DMS153 treated with DMSO at 0.1 percent for 48 hours (cell line): ENCODE results near the gene OAF.

Source experiments
- DNase-seq: peaks from one replicate; lab custom pipeline; 2025; ENCODE audit not compliant: unreplicated experiment; lab: John Stamatoyannopoulos, UW

OAF gene

DNA sequence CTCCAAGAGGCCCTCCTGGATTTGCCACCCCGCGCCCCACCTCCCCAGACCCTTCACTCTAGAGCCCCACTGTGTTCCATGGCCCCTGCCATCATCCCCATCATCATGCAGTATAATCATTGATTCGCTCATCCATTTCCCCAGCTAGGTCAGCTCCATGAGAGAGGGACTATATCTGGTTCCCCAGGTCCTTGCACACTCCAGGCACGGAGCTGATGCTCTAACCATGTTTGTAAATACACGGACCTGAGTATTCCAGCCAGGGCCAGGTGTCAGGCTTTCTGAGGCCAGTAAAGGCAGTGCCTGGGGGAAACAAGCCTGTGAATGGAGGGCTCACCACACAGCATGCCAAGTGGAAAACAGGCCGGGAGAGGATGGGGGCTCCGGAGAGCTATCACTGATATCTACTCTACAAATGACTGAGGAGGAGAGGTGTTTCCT, 27.1 kb upstream of the OAF start:
- DNase-seq = no peak

DNA sequence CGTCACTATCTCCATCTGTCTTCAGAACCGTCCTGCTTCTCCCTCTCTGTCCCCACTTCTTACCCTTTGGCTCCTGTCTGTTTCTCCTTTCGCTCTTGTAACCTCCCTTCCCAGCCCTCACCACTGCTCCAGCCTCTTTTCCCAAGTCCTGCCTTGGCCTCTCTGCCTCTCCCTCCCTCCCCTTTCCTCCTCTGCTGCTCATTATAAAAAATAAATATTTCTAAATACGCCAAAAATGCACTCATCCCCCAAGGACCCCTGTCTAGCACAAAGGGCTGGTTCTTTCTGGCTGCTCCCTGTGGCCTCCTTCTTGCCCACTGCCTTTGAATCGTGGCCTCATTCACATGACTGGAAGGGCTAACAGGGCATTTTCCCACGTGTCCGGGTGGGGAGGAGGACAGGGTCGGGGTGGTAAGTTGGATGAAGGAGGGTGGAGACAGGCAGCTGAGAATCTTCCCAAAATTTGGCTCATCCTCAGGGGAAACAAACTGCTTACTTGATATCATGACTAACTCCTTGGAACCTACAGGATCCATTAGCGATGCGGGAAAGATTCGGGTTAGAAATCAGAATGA, 26.4 kb upstream of the OAF start:
- DNase-seq = no peak

DNA sequence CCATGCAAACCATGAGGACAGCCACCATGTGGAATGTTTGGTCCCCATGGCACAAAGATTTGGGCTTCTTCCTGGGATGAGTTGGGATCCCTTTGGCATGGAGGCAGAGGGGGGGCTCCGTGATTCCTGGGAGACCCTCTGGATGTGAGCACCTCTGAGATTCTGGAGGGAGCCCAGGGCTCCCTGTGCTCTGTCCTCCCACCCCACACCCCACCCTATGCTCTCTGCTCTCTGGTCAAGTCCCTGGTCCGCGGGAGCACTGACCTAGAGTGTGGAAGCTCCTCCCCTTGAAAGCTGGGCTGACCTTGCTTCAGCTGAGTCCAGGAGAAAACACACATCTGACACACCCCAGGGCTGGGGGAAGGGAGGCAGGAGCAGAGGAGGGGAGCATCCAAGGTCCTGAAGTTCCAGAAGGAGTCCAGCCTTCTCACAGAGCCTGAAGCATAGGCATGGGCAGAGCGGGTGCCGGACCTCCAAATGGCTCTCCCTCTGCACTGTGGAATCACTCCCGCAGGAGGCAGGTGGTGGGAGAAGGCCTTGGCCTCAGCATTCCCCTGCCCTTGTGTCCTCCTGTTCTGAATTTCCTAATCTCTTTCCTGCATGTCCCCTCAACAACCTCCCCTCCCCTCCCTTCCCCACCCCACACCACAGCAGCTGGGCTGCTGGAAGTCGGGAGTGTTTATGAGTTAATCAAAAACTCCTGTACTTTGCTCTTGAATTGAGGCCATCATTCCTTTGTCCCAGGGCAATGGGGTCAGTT, 25.7 kb upstream of the OAF start:
- no peak for DNase-seq

DNA sequence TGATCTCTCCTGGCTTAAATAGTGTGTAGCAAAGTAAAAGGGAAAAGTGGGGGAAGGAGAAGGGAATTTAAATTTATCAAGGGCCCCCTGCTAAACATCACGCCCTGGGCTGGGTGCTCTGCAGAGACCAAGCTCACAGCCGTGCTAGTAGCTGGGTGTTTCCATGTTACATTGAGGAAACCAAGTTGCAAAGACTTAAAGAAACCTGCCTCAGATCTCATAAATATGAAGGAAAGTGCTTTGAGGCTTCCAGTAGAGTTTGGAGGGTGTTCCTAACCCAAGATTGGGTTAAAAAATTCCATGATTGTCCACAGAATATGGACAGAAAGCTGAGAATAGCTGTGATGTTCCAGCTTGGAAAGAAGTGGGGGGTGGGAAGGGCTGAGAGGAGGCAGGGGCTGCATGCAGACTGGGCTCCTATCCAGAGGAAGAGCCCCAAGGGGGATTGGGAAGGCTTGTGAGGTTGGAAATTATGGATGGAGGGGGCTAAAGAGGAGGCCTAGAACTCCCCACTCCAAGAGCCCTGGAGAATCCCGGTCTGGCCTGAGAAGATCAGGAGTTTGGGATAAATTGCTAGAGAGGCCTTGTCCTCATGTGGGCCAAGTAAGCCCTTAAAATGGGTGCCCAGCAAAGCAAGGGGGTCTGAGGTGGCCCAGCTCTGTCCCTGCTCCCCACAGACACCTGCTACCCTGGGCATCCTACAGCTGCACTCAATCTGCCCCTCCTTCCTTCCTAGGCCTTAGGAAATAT, 25.0 kb upstream of the OAF start:
- DNase-seq = no peak

DNA sequence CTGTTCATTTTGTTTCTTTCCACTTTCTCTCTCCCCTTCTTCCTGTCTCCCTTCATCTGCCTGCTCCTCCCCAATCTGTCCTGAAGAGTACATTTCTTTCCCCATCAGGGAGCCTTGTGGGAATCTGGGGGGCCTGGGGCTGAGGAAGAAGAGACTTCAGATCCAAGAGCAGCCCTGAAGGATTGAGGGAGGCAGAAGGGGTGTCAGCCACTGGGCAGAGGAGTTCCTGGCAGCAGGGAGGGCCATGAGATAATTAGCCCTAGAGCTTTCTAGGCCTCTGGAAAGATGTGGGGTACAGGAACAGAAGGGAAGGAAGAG, 24.4 kb upstream of the OAF start:
- no peak for DNase-seq

DNA sequence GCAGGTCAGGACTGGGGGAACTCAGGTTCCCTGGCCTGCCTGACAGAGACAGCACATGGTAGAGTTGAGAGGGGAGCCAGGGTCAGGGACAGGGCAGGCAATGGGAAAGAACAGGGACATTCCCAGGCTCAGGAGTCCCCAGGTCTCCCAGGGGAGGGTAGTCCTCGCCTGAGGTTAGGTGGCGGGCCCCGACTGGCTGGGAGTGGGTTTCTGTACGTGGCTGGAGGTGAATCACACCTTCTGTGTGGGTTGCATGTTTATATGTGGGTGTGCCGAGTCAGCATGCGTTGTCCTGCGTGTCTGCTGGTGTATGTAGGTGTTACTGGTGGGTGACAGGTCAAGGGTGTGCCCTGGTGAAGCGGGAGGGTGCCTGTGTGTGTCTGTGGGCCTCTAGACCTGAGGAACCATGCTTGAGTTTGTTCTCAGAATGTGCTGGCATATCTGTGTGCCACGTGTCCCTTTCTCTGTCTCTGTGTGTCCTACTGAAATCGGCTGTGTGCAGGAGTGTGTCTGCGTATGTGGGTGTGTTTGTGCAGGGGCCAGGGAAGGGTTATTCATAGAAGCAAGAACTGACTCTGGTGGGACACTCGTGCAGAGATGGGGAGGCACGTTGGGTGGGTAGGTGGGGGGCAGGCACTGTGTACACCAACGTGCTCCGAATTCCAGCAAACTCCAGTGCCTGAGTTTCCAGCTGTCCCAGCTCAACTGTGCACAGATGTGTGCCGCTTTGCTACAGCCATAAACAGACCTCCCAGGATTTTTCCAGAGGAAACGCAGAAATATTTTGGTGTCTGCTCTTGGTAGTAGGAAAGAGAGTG, 23.8 kb upstream of the OAF start:
- no peak for DNase-seq

DNA sequence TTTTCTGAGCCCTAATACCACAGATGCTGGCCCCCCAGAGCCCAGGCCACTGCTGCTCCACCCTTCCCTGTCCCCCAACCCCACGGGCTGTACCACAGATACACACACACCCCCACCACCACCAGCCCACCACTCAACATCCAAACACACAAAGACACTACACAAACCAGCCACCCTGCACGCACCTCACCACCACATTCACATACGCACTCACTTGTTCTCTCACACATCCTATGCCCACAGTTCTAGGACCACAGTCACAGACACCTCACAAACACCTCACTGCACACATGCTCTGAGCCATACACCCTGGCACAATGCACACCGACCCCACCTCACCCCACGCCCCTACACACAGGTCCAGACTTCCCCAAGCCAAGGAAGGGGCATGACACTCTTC, 22.5 kb upstream of the OAF start:
- no peak for DNase-seq

DNA sequence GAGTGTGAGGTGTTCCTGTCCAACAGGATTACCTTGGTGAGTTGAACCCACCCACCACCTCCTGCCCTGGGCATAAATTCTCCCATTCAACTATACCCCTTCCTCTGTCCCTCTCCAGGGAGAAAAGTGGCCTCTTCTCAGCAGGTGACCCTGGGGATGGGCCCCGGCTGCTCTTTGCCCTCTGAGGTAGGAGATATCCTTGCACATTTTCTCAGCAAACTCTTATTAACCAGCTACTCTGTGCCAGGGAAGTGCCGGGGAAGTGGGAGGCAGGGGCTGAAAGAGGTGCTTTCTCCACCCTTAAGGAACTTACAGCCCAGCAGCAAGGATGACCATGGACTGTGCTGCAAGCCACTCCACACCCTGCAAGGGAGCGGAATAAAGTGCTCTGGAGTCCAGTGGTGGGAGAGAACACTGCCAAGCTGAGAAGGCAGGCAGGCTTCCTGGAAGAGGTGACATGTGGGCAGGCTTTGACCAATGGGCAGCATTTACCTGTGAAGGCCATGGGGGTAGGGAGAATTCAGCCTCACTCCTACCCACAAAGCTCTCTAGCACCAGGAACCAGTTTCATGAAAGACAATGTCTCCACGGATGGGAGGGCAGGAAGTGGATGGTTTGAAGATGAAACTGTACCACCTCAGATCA, 21.9 kb upstream of the OAF start:
- DNase-seq = no peak

DNA sequence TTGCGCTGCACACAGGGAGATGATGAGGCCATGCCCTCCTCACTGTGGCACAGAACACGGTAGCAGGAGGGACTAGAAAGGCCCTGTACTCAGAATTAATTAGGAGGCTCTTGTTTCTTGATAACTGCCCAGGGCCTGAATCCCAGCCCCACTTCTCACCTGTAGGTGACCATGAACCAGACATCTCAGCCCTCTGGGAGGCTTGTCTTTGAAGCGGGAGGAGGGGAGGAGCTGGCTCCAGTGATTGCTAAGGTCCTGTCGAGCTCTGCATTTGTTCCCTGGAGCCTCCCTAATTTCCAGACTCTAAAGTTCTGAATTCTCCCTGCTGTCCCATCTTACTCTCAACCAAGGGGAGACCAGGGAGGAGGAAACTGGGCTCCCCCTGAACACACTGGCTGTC, 19.8 kb upstream of the OAF start:
- DNase-seq = no peak

DNA sequence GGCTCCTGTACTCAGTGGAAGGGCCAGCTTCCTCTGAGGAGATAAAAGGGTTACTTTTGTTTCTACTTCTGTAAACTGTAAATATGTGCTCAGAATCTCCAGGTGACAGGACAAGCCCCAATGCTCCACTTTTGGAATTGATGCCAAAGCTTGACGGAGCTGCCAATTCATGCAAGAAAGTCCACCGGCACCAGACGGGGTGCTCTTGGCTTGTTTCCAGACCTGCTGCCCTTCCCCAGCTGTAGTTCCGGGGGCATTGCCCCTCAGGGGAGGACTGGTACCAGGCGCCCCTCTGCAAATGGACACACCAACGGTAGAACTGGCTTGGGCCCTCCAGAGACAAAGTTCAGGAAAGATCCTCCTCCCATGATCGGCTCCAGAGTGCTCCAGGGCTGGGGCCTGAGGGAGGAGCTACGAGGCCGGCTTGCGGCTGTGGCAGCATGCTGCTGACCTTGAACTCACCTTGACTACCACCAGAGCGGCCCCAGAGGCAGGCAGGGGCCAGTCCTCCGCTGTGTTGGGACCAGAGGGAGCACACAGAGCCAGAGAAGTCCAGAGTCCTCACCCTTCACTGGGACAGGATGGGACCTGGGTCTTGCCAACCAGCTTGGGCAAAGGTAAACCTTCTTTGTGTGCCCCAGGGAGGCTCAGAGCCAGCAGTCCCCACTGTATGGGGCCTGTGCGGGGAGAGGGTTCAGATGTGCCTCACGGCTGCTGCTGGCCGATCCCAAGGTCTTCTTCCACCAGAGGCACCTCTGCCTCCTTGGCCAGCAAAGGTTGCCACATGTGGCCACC, 17.8 kb upstream of the OAF start:
- no peak for DNase-seq

DNA sequence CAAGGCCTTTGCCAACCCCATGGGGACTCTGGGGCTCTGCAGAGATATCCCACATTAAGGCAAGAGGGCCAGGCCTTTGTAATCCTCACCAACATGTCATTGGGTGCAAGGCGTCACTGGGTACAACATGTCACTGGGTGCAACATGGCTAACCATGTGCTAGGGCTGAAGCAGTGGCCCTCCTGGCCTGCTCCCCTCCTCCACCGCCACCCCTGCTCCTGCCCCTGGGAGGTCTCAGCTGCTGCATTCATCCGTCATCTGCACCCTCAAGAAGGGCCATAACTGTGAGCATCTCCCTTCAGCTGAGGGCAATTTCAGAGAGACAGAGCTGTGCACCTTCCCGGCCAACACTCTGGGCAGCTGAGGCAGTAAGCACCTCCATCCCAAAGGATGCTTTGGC, 16.7 kb upstream of the OAF start:
- DNase-seq = no peak

DNA sequence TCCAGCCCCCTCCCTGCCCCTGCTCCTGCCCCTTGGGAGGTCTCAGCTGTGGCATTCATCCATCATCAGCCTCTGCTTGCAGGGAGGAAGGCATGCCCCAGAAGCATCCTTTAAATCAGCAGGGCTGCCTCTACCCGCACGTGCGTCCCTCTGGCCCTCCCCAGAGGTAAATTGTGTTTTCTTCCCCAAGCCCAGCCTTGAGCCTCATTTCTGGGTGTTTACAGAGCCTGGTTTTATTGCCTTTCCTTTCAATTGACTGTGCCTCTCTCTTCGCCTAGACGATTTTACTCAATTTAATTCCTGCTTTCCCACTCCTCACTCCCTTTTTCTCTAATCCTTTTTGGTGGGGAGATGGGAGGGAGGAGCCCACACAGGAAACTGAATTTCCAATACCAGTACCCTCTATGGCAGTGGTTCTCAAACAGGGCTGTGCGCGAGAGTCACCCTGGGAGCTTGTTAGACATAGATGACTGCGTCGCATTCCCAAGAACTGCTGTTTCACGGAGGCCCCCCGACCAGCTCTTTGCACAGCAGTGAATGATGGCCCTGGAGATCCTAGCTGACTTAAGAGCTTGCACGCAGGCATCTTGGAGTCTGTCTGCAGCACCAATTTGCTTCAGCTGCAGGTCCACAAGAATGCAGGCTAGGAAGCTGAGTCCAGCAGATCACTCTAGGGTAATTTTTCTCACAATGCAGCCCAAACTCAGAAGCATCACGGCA, 15.1 kb upstream of the OAF start:
- no peak for DNase-seq

DNA sequence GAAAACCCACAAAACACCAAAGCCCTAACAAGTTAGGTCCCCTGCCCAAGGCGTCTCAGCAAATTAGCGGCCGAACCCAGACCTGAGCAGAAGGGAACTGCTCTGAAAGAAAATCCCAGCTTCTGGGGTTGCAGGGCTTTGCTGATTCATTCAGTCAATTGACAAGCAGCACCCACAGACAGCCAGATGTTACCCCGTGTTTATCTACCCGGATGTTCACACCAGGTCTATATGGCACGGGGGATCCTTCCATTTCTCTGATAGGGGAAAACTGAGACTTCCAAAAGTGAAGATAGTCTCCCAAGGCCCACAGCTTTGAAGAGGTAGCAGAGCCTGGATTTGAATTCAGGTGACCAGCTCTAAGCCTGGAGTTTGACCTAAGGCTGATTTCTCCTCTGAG, 14.0 kb upstream of the OAF start:
- DNase-seq = no peak

DNA sequence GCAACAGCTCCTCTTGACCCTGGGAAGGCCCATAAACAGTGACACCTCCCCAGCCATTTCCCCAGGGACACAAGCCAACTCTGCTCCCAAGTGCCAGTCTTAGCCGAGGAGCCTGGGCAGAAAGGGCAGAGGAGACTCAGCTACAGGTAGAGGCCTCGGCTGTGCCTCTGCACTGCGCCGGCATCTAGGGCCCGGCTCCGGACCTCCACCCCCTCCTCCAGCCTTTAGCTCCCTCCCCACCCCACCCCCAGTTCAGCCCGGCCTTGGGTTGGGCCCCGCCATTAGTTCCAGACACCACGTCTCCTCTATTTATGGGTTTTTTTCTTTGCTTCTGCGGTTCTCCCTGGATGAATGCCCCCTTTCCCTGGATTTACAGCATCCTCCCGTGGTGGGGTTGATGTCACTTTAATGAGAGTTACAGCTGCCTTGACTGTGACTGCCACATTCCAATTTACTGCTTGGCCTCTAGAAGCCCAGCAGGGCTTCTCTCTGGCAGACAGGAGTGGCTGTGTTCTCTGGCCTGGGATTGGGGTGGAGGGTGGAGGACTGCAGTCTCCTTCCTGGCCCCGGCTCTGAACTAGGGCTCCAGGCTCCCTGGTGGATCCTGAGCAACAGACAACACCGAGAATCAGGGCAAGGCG, 13.5 kb upstream of the OAF start:
- no peak for DNase-seq

DNA sequence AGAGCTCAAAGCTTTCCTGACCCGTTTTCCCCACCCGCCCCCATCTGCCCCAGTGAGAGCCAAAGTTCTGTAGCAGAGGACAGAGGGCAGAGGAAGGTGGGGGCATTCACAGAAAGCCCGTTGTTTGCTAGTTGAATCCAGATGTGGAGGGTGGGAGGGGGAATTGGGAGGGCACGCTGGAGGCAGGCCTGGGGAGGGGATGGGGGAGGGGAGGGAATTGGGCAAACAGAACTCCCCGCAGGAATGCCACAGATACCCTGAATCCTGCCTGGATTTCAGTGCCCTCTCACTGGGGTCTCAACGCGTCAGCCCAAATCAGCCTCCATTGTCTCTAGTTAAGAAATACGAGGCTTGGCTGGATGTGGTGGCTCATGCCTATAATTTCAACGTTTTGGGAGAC, 12.9 kb upstream of the OAF start:
- DNase-seq = no peak

DNA sequence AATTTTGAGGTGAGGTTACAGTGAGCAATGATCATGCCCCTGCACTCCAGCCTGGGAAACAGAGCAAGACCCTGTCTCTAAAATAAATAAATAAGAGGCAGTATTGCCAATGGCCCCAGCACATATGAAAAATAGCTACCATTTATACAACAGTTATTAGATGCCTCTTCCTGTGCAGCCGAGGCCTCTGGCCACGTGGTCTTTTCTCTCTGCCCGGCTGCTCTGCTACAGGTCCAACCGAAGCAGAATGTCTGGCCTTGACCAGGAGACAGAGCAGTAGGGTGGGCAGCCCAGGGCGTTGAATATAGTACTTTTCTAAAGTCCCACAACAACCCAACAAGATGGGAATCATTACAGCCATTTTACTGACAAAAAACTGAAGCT, 12.4 kb upstream of the OAF start:
- DNase-seq = no peak

DNA sequence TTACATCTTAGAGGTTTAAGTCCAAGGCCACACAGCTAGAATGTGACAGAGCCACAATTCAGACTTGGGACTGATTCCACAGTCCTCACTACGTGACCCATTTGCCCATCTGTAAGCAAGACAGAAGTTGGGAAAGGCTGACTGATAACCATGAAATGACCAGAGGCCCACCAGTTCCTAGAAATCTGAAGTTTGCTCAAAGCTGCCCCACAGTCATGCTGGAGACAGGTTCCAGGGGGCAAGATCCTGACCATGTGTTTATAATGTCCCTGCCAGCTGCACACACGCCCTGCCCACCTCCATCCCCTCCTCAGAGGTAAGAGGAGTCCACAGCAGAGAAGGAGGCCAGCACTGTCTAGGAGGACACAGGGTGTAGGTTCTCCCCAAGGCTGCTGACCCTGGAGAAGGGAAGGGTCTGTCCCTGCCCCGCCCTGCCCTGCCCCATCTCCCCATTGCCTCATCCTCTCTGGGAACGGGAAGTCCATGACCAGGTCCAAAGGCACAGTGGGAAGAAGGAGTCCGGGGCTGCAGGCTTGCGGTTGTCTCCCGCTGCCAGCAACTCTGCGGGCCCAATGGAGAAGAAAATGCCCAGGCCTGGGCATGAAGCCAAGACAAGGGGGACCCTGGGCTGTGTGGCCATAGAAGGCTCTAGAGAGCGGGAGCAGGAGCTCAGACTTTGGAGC, 11.9 kb upstream of the OAF start:
- DNase-seq = no peak

DNA sequence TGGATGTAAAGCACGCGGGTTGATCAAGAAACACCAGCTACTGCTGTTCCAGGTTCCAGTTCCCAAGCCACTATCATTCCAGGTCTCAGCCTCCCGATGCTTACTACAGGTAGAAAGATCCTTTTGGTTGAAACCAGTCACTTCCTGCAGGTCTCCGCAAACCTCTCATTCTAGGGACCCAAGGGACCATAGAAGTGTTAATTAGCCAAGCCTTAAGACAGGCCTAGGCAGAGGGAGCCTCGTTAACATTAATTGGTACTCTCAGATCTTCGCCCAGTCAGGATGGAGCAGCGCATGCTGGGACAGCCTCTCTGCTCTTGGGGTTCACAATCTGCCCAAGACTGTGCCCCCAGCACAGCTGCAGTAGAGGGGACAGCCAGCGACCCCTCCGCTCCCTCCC, 11.2 kb upstream of the OAF start:
- no peak for DNase-seq

DNA sequence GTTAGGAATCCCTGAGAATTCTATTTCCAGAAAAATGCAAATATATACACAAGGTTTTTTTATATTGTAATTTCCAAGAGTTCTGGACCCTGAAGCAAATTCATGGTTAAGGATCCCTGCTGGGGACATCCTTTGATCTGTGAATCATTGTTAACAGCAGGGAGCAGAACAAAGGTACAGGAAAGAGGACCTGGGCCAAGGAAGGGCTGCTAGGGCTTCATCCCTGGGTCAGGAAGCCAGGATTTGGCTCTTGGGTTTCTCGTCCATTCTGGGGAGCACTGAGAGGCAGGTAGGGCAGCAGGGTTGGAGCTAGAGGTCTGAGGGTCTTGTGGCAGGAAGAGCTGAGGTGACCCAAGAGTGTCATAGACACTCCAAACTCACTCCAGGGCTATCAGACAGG, 10.2 kb upstream of the OAF start:
- no peak for DNase-seq
